ENCODE measurements around the gene LHFPL2.

- TF ChIP-seq POLR2A (conservative IDR thresholded peaks at IDR 0.05) (no peak), DPF2 (IDR thresholded peaks at IDR 0.05) (no peak)
- TF ChIP-seq, protein P1, sequence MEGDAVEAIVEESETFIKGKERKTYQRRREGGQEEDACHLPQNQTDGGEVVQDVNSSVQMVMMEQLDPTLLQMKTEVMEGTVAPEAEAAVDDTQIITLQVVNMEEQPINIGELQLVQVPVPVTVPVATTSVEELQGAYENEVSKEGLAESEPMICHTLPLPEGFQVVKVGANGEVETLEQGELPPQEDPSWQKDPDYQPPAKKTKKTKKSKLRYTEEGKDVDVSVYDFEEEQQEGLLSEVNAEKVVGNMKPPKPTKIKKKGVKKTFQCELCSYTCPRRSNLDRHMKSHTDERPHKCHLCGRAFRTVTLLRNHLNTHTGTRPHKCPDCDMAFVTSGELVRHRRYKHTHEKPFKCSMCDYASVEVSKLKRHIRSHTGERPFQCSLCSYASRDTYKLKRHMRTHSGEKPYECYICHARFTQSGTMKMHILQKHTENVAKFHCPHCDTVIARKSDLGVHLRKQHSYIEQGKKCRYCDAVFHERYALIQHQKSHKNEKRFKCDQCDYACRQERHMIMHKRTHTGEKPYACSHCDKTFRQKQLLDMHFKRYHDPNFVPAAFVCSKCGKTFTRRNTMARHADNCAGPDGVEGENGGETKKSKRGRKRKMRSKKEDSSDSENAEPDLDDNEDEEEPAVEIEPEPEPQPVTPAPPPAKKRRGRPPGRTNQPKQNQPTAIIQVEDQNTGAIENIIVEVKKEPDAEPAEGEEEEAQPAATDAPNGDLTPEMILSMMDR (IDR thresholded peaks at IDR 0.05 in 2 of 3, conservative IDR thresholded peaks at IDR 0.05 in 1 of 3; ENCODE audit: insufficient read depth in 2 of 3, low read depth in 1 of 3, low read length in 3 of 3), result no peak
Observed at GRCh38 chr5:78675956-78676730, 27.6 kb upstream of the LHFPL2 start.

All from K562 (cell line).